Ishikawa (cell line): ENCODE results near the gene UBAC2.

Experiments used
- CREB1 ChIP-seq: IDR thresholded peaks from 2 replicates; pipeline ENCODE4 v1.6.1; 2012; ENCODE audit warnings: low read depth
- TCF12 ChIP-seq: IDR thresholded peaks from 2 replicates; pipeline ENCODE4 v1.6.1; 2012; ENCODE audit warnings: low read depth
- TF ChIP-seq, protein P1 (sequence below): IDR thresholded peaks from 2 replicates; pipeline ENCODE4 v1.6.1; 2012

DNA sequence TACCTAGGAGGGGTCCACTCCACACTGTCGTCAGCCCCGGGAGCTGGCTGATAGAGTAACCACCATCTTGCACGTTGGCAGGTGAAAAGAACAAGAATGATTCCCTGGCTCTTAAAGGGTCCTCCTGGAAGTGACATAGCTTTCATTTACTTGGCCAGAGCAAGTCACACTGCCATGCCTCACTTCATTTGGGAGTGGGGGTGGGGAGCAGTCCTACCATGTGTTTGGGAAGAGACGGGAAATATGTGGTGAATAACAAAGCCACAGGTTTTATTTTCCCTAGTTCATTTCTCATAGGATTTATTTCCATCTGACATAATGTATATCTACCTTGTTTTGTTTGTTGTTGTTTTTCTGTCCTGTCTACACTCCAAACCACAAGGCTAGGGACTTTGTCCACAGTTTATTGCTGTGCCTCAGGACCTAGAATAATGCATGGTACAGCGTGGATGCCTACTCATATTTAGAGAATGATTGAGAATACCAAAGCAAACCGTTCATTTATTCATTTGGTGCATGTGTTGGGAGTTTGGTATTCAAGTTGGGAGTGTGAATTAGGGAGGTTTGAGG is 26.8 kb downstream of the UBAC2 start:
- TF ChIP-seq TCF12, result no peak
- TF ChIP-seq, protein P1, sequence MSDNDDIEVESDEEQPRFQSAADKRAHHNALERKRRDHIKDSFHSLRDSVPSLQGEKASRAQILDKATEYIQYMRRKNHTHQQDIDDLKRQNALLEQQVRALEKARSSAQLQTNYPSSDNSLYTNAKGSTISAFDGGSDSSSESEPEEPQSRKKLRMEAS, result no peak
- TF ChIP-seq CREB1, result no peak
